Heart left ventricle (tissue), 13 donors: ENCODE data around the gene LRRC31.

ENCODE experiments used
- POLR2A ChIP-seq, 2 donors: fragments of 450-650 bp; IDR thresholded peaks; one replicate each; pipeline ENCODE4 v1.6.1; 2017; ENCODE audit warnings: antibody characterized with exemption in 2 of 2, mild to moderate bottlenecking in 2 of 2, moderate library complexity in 2 of 2
- TF ChIP-seq, protein P1 (sequence below), 12 donors: fragments of 200-600 bp; sonication (generic) in 4 of 12; IDR thresholded peaks; one replicate each; pipeline versions ENCODE4 v1.5.0 to v1.8.0; 2018 to 2022; ENCODE audit warnings: antibody characterized with exemption in 12 of 12, mild to moderate bottlenecking in 5 of 12
- donor health status: ischemic (EF 13 %, LVEDD 7.1; RV severe dilation, severe dysfunction).
- donor health status: DM: no; HTN: yes; CAD: no.
- donor health status: DM: no; HTN: no; CAD: no.
- donor health status: ischemic (EF 25% LVEDD 6.9; RV normal size, moderate dysfunction).
- donor health status: ischemic (EF 25% LVEDD 5.7; RV mildly dilated, moderate dysfunction).
- donor health status: ischemic (EF 35%, LVEDD 5.7; RV mildly dilated, moderate dysfunction).
- donor health status: nonischemic (EF 11% LVEDD 7.7; RV severe dilation, severe dysfunction).
- donor health status: DM: yes; HTN: yes; CAD: no.
- donor health status: PGD.
- donor health status: ischemic (EF 29% LVEDD 5.4; RV normal size, mild dysfunction).
- donor health status: nonischemic (EF 23%, LVEDD 6.1; RV moderate dilation, normal function).

DNA sequence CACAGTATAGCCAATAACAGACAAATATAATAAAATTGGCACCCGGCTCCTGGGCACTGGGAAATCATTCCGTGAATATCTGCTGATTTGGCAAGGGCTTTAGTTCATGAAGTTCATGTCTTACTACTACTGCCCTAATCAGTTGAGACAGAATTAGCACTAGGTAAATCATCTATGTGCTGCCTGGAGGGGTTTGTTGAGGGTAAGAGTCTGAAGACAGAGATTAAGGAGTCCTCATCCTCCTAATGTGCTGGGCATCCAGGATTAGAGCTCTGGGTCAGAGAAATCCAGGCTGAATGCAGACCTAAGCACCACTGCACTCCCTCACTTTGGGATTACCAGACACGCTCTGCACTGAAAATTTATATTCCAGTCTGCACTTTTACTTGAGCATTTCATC is 43.6 kb upstream of the LRRC31 start:
- TF ChIP-seq, protein P1, sequence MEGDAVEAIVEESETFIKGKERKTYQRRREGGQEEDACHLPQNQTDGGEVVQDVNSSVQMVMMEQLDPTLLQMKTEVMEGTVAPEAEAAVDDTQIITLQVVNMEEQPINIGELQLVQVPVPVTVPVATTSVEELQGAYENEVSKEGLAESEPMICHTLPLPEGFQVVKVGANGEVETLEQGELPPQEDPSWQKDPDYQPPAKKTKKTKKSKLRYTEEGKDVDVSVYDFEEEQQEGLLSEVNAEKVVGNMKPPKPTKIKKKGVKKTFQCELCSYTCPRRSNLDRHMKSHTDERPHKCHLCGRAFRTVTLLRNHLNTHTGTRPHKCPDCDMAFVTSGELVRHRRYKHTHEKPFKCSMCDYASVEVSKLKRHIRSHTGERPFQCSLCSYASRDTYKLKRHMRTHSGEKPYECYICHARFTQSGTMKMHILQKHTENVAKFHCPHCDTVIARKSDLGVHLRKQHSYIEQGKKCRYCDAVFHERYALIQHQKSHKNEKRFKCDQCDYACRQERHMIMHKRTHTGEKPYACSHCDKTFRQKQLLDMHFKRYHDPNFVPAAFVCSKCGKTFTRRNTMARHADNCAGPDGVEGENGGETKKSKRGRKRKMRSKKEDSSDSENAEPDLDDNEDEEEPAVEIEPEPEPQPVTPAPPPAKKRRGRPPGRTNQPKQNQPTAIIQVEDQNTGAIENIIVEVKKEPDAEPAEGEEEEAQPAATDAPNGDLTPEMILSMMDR (IDR thresholded peaks at IDR 0.05) = no peak
- no peak for TF ChIP-seq POLR2A (IDR thresholded peaks at IDR 0.05)
